CD4-positive, alpha-beta T cell treated with Interferon alpha-2 for 1 hour (primary cell): ENCODE measurements around the gene SUFU.
A peak's percentile ranks its signal among the peaks of the same experiment; 100 is the strongest.
"Not testable (repeated sequence)": the region's sequence is repeated elsewhere in the genome, so short reads cannot be mapped to it uniquely, and the experiment has no call there.

Source experiments
- DNase-seq, 2 donors: peaks; one replicate each; pipeline ENCODE4 v3.0.0-alpha.2; 2020 to 2022

Gene SUFU

GRCh38 chr10:102503264-102504178 lies at the start of gene SUFU:
Gene SUFU, plus strand, starts transcription at chr10:102503972. Its CDS starts 181 bp downstream, at chr10:102504153.
- peak; percentile 99 to 100 for DNase-seq

GRCh38 chr10:102454662-102455487 lies 48.9 kb upstream of the SUFU start:
- DNase-seq: not testable (repeated sequence)

GRCh38 chr10:102455893-102456471 lies 47.8 kb upstream of the SUFU start:
- peak in 1 of 2 donors; percentile 26 for DNase-seq

GRCh38 chr10:102457591-102458150 lies 46.1 kb upstream of the SUFU start:
- DNase-seq: no peak

- no peak for DNase-seq
Measured at GRCh38 chr10:102458656-102459055, 45.1 kb upstream of the SUFU start.

GRCh38 chr10:102460836-102461186 lies 43.0 kb upstream of the SUFU start:
- DNase-seq: no peak

- DNase-seq: peak; percentile 93 to 94
Measured at GRCh38 chr10:102461187-102462054, 42.4 kb upstream of the SUFU start.

GRCh38 chr10:102462512-102463054 lies 41.2 kb upstream of the SUFU start:
- no peak for DNase-seq

- no peak for DNase-seq
Measured at GRCh38 chr10:102463983-102464382, 39.8 kb upstream of the SUFU start.

- no peak for DNase-seq
Measured at GRCh38 chr10:102465466-102465865, 38.3 kb upstream of the SUFU start.

- DNase-seq: no peak
Measured at GRCh38 chr10:102467318-102467717, 36.5 kb upstream of the SUFU start.

- DNase-seq: peak in 1 of 2 donors; percentile 26
Measured at GRCh38 chr10:102467971-102468438, 35.8 kb upstream of the SUFU start.

- no peak for DNase-seq
Measured at GRCh38 chr10:102468683-102469082, 35.1 kb upstream of the SUFU start.

GRCh38 chr10:102470579-102471546 lies 32.9 kb upstream of the SUFU start:
- DNase-seq: no peak

- peak in 1 of 2 donors; percentile 26 for DNase-seq
Measured at GRCh38 chr10:102473445-102474331, 30.1 kb upstream of the SUFU start.

GRCh38 chr10:102475451-102476040 lies 28.2 kb upstream of the SUFU start:
- no peak for DNase-seq

- DNase-seq: no peak
Measured at GRCh38 chr10:102476466-102477141, 27.2 kb upstream of the SUFU start.

- no peak for DNase-seq
Measured at GRCh38 chr10:102479651-102480050, 24.1 kb upstream of the SUFU start.
